Uterus (tissue), 4 donors: ENCODE results near the gene UBE2R2. TPM values are rescaled to one million over a fixed set of nuclear protein-coding genes. Genes with fewer than 3 reads are reported as not detected.

Source experiments
- DNase-seq, 2 donors: peaks; one replicate each; pipeline ENCODE4 v3.0.0-alpha.2; 2019 to 2020
- H3K27ac ChIP-seq, 2 donors: fragments of 200-600 bp; sonication (generic); 1 replicate in 1 of 2; 2 replicates in 1 of 2; pipeline ENCODE4 v1.5.1; 2016 to 2018
- H3K27me3 ChIP-seq, 2 donors: fragments of 200-600 bp; sonication (generic); one replicate each; pipeline ENCODE4 v1.5.1; 2018 to 2019; ENCODE audit warnings: control low read depth in 1 of 2
- H3K36me3 ChIP-seq, 2 donors: fragments of 200-600 bp; sonication (generic); one replicate each; pipeline ENCODE4 v1.5.1; 2019; ENCODE audit warnings: control low read depth in 1 of 2
- H3K4me1 ChIP-seq, 2 donors: fragments of 200-600 bp; sonication (generic); one replicate each; pipeline ENCODE4 v1.5.1; 2018 to 2019; ENCODE audit warnings: control low read depth in 1 of 2
- H3K4me3 ChIP-seq, 2 donors: fragments of 200-600 bp; sonication (generic); 1 replicate in 1 of 2; 2 replicates in 1 of 2; pipeline ENCODE4 v1.5.1; 2018 to 2019; ENCODE audit warnings: mild to moderate bottlenecking in 1 of 2
- H3K9me3 ChIP-seq, 2 donors: fragments of 200-600 bp; sonication (generic); one replicate each; pipeline ENCODE4 v1.5.1; 2019; ENCODE audit warnings: control low read depth in 1 of 2
- CTCF ChIP-seq, 4 experiments: fragments of 200-600 bp in 2 of 4; fragments of 450-650 bp in 2 of 4; sonication (generic) in 2 of 4; IDR thresholded peaks; one replicate each; pipeline ENCODE4 v1.5.1; 2016 to 2019; ENCODE audit warnings: antibody characterized with exemption in 4 of 4, mild to moderate bottlenecking in 2 of 4, moderate library complexity in 1 of 4
- POLR2A ChIP-seq, 2 donors: fragments of 450-650 bp; IDR thresholded peaks; one replicate each; pipeline ENCODE4 v1.6.1; 2016; ENCODE audit warnings: antibody characterized with exemption in 2 of 2, mild to moderate bottlenecking in 1 of 2, moderate library complexity in 1 of 2
- intact Hi-C: fragments of 100-400 bp; cut with DNase I; formaldehyde crosslinking; loops from one replicate; pipeline ENCODE4 v1.15.1; 2023; ENCODE audit warnings: low total_unique reads
- total RNA-seq, 4 donors: library from RNA; depleted of rRNA in 3 of 4; stranded (reverse); fragments of >200 nt in 3 of 4; gene quantifications; one replicate each; pipeline versions ENCODE4 v1.1.0 to v1.2.4, GENCODE V29; 2014 to 2023
- donor health status: DM: yes; HTN: yes; CAD: no.

Gene UBE2R2
- total RNA-seq, 4 donors from 2014 or later: 5.4 to 46.9 (median 22.1) TPM

GRCh38 chr9:33931326-33931725 is 114.4 kb downstream of the UBE2R2 start:
- Histone ChIP-seq H3K4me1 (no peaks in the 10 kb centered on the region), H3K4me3 (no peak overlapping the region), H3K27me3 (no peaks in the 10 kb centered on the region), H3K27ac (no peak overlapping the region), H3K9me3 (no peaks in the 10 kb centered on the region), H3K36me3 (no peaks in the 10 kb centered on the region)
- no peak for TF ChIP-seq POLR2A (IDR thresholded peaks at IDR 0.05)
- TF ChIP-seq CTCF (IDR thresholded peaks at IDR 0.05): no peak
- intact Hi-C loops: no loop called here
- DNase-seq: no peak

DNA sequence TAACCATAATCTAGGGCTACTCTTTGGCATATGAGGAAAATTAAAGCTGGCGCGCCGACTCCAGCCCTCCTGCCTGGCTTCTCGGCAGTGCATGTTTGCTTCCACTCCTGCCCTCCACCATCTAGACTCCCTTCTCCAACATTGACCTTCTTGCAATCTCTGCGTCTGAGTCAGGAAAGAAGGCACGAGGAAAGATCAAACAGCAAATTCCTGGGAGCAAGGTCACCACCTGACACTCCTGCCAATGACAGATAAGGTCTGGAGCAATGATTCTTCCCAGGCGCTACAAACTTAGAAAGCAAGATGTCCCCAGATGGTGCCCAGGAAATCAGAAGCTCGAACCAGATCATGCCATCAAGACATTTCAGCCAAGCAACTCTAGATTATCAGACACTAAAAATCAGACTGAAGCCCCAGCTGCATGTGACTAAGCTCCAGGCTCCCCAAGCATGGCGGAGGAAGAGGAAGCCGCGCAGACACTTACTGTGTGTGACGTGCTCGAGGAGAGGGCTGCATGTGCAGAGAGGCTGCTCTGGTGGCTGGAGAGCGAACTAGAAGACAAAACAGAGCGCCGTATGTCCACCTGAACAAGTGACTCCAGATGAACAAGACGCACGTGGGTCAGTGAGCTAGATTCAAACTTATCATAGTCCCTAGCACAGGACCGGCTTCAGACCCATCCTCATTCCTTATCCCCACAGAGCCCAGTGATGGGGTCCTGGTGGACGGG is 115.3 kb downstream of the UBE2R2 start:
- no peak overlapping the region for H3K4me3 ChIP-seq
- H3K4me1 ChIP-seq: no peaks in the 10 kb centered on the region
- TF ChIP-seq CTCF (IDR thresholded peaks at IDR 0.05) (no peak), POLR2A (IDR thresholded peaks at IDR 0.05) (no peak)
- no peak overlapping the region for H3K27ac ChIP-seq
- no peaks in the 10 kb centered on the region for H3K36me3 ChIP-seq
- H3K27me3 ChIP-seq: no peaks in the 10 kb centered on the region
- no peaks in the 10 kb centered on the region for H3K9me3 ChIP-seq
- no peak for DNase-seq
- intact Hi-C loops: no loop called here

DNA sequence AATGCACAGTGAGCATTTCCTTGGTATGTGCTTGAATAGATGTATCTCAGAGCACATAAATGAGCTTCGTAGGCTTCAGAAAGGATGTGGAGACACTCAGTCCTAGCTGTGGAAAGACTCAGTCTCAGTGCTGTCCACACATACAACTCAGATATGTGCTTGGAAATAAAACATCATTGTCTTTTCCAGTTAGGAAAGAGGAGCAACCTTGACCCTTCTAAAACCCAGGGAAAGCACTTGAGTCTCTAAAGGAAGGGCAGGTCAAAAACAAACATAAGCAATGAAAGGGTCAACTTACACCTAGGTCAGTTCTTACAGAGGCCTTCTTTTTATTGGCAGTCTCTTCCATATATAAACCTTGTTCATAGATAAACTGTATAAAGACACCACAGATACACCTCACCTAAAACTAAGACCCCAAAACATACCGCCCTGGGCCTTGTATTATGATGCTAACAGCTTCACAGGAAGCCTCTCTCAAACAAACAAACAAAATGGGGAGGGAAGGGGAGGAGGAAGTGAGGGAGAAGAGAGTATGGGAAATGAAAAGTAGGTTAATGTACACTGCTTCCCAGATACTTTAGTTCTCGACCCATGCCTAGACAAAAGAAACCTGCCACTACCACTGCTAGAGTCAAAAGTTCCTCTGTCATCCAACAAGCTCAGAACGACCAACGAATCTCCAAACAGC is 117.4 kb downstream of the UBE2R2 start:
- Histone ChIP-seq H3K27me3 (no peaks in the 10 kb centered on the region), H3K36me3 (no peaks in the 10 kb centered on the region), H3K4me1 (no peaks in the 10 kb centered on the region), H3K4me3 (no peak overlapping the region), H3K9me3 (no peaks in the 10 kb centered on the region), H3K27ac (no peak overlapping the region)
- DNase-seq: no peak
- intact Hi-C loops: no loop called here
- no peak for TF ChIP-seq POLR2A (IDR thresholded peaks at IDR 0.05)
- TF ChIP-seq CTCF (IDR thresholded peaks at IDR 0.05): no peak

- Histone ChIP-seq H3K36me3 (no peaks in the 10 kb centered on the region), H3K4me3 (no peak overlapping the region), H3K27me3 (no peaks in the 10 kb centered on the region), H3K27ac (no peak overlapping the region), H3K4me1 (no peaks in the 10 kb centered on the region), H3K9me3 (no peaks in the 10 kb centered on the region)
- intact Hi-C loops: no loop called here
- no peak for TF ChIP-seq CTCF (IDR thresholded peaks at IDR 0.05)
- no peak for TF ChIP-seq POLR2A (IDR thresholded peaks at IDR 0.05)
- no peak for DNase-seq
These were observed 123.2 kb downstream of the UBE2R2 start for GRCh38 chr9:33939924-33940874.
